A549 (cell line): Measurements from ENCODE around the gene MT1B.

Experiments used
- CHD2 ChIP-seq: fragments of 150-350 bp; IDR thresholded peaks from 2 replicates; pipeline ENCODE4 v1.6.1; 2014; ENCODE audit warnings: low read length; ENCODE audit not compliant: partially characterized antibody
- CTCF ChIP-seq: fragments of >200 bp; sonication (Bioruptor Twin); formaldehyde crosslinking; IDR thresholded peaks from 3 replicates; pipeline ENCODE4 v1.5.1; 2016
- HDAC2 ChIP-seq: fragments of 200-600 bp; sonication (generic); IDR thresholded peaks from 2 replicates; pipeline ENCODE4 v1.6.1; 2016
- HOXA7 ChIP-seq: fragments of 250-450 bp; sonication (Bioruptor Pico); IDR thresholded peaks from 2 replicates; pipeline ENCODE4 v1.5.0; 2020; ENCODE audit warnings: mild to moderate bottlenecking, moderate library complexity
- MAZ ChIP-seq: fragments of 150-350 bp; IDR thresholded peaks from 2 replicates; pipeline ENCODE4 v1.6.1; 2014; ENCODE audit warnings: antibody characterized with exemption, low read depth, low read length, borderline replicate concordance
- NR3C1 ChIP-seq: fragments of >200 bp; sonication (Bioruptor Twin); formaldehyde crosslinking; IDR thresholded peaks from 3 replicates; pipeline ENCODE4 v1.6.1; 2017
- PBX3 ChIP-seq: IDR thresholded peaks from 2 replicates; pipeline ENCODE4 v1.6.1; 2012
- POLR2A ChIP-seq: IDR thresholded peaks from 2 replicates; pipeline ENCODE4 v1.6.1; 2012; ENCODE audit warnings: mild to moderate bottlenecking, low read length
- REST ChIP-seq: fragments of 200-600 bp; sonication (generic); IDR thresholded peaks from 2 replicates; pipeline ENCODE4 v1.6.1; 2016; ENCODE audit warnings: antibody characterized with exemption, mild to moderate bottlenecking, moderate library complexity
- RFX5 ChIP-seq: fragments of 450-650 bp; IDR thresholded peaks from 2 replicates; pipeline ENCODE4 v1.7.1; 2014; ENCODE audit warnings: antibody characterized with exemption, mild to moderate bottlenecking, moderate library complexity
- SMC3 ChIP-seq: fragments of >200 bp; sonication (Bioruptor Twin); formaldehyde crosslinking; IDR thresholded peaks from 3 replicates; pipeline ENCODE4 v1.6.1; 2018; ENCODE audit warnings: inconsistent platforms
- ZSCAN20 ChIP-seq: fragments of 250-450 bp; sonication (Bioruptor Pico); IDR thresholded peaks from 2 replicates; pipeline ENCODE4 v1.8.0; 2022; ENCODE audit warnings: mild to moderate bottlenecking, moderate library complexity

- no peak for TF ChIP-seq RFX5
- TF ChIP-seq NR3C1 = no peak
- no peak for TF ChIP-seq CTCF
- no peak for TF ChIP-seq HDAC2
- TF ChIP-seq HOXA7 (CRISPR knock-in tag) = no peak
- TF ChIP-seq ZSCAN20 = no peak
- no peak for TF ChIP-seq PBX3
- TF ChIP-seq REST = no peak
- no peak for TF ChIP-seq POLR2A
- TF ChIP-seq CHD2 = no peak
- TF ChIP-seq SMC3 = no peak
- TF ChIP-seq MAZ = no peak
These were observed 35.0 kb upstream of the MT1B start for GRCh38 chr16:56616608-56617211.
